ENCODE results near the gene SLCO1C1.

GRCh38 chr12:20778969-20779368, 83.8 kb downstream of the SLCO1C1 start:
- TF ChIP-seq CTCF (IDR thresholded peaks at IDR 0.05; ENCODE audit: borderline replicate concordance, extremely low read depth, low read length, poor library complexity, severe bottlenecking): no peak
- no peak for TF ChIP-seq EZH2 (IDR thresholded peaks at IDR 0.05; ENCODE audit: borderline replicate concordance, low read depth, low read length, severe bottlenecking)
